ENCODE results near the gene PFN3. TPM values are rescaled to one million over a fixed set of nuclear protein-coding genes. Genes with fewer than 3 reads are reported as not detected.

The PFN3 gene
- total RNA-seq, 1 donor from 2014 or later = not detected

GRCh38 chr5:177388521-177389052 lies 11.9 kb downstream of the PFN3 start:
- no peaks in the 10 kb centered on the region for H3K79me2 ChIP-seq (ENCODE audit: low read depth)
- no peak overlapping the region for H3K9ac ChIP-seq
- Mint-ChIP-seq H3K27ac (peak overlapping the region; percentile 86), H3K9me3 (no peaks in the 10 kb centered on the region), H3K36me3 (no peaks in the 10 kb centered on the region), H3K27me3 (ENCODE audit: insufficient read depth, low read depth) (peaks cover 11% of the 10 kb centered on the region), H3K4me1 (peaks cover 34% of the 10 kb centered on the region), H3K4me3 (no peak overlapping the region)
- H2AFZ ChIP-seq (replicated peaks) = no peak overlapping the region
- no peaks in the 10 kb centered on the region for H3K9me3 ChIP-seq (ENCODE audit: low read depth)
- H3K4me1 ChIP-seq = no peaks in the 10 kb centered on the region
- no peak overlapping the region for H3K4me3 ChIP-seq
- H3K27me3 ChIP-seq = peaks cover 24% of the 10 kb centered on the region
- H3F3A ChIP-seq (ENCODE audit: low read depth) = no peaks in the 10 kb centered on the region
- no peak for TF ChIP-seq CTCF (IDR thresholded peaks at IDR 0.05)
- no peak for TF ChIP-seq EZH2 (IDR thresholded peaks at IDR 0.05)
- no peak for TF ChIP-seq EZH2phosphoT487 (IDR thresholded peaks at IDR 0.05)
- H4K20me1 ChIP-seq (ENCODE audit: low read depth) = no peaks in the 10 kb centered on the region
- H3K27ac ChIP-seq = no peak overlapping the region
- DNase-seq (ENCODE audit: low spot score) = no peak
- no peaks in the 10 kb centered on the region for H3K36me3 ChIP-seq
- H3K4me2 ChIP-seq = no peak overlapping the region

- H3K4me3 Mint-ChIP-seq = no peak overlapping the region
- Histone ChIP-seq H3K27me3 (peaks cover 26% of the 10 kb centered on the region), H3K36me3 (no peaks in the 10 kb centered on the region), H3K9ac (no peak overlapping the region), H3K4me1 (no peaks in the 10 kb centered on the region), H3K27ac (no peak overlapping the region), H3K79me2 (ENCODE audit: low read depth) (no peaks in the 10 kb centered on the region), H3F3A (ENCODE audit: low read depth) (no peaks in the 10 kb centered on the region), H2AFZ (replicated peaks) (no peak overlapping the region), H3K4me3 (no peak overlapping the region), H3K4me2 (no peak overlapping the region), H4K20me1 (ENCODE audit: low read depth) (no peaks in the 10 kb centered on the region), H3K9me3 (ENCODE audit: low read depth) (no peaks in the 10 kb centered on the region)
- H3K27me3 Mint-ChIP-seq (ENCODE audit: insufficient read depth, low read depth) = peaks cover 15% of the 10 kb centered on the region
- peaks cover 35% of the 10 kb centered on the region for H3K4me1 Mint-ChIP-seq
- TF ChIP-seq CTCF (IDR thresholded peaks at IDR 0.05) (no peak), EZH2 (IDR thresholded peaks at IDR 0.05) (no peak), EZH2phosphoT487 (IDR thresholded peaks at IDR 0.05) (no peak)
- no peaks in the 10 kb centered on the region for H3K9me3 Mint-ChIP-seq
- peak overlapping the region; percentile 21 for H3K27ac Mint-ChIP-seq
- no peak for DNase-seq (ENCODE audit: low spot score)
- no peaks in the 10 kb centered on the region for H3K36me3 Mint-ChIP-seq
These were observed 13.1 kb downstream of the PFN3 start for GRCh38 chr5:177387405-177387804.

GRCh38 chr5:177386542-177386941 lies 13.9 kb downstream of the PFN3 start:
- no peaks in the 10 kb centered on the region for H3K36me3 Mint-ChIP-seq
- Histone ChIP-seq H3F3A (ENCODE audit: low read depth) (no peaks in the 10 kb centered on the region), H3K9ac (no peak overlapping the region), H3K36me3 (no peaks in the 10 kb centered on the region), H3K79me2 (ENCODE audit: low read depth) (no peaks in the 10 kb centered on the region), H4K20me1 (ENCODE audit: low read depth) (no peaks in the 10 kb centered on the region), H2AFZ (replicated peaks) (no peak overlapping the region), H3K27ac (no peak overlapping the region), H3K9me3 (ENCODE audit: low read depth) (no peaks in the 10 kb centered on the region), H3K4me3 (no peak overlapping the region), H3K27me3 (peaks cover 26% of the 10 kb centered on the region), H3K4me1 (no peaks in the 10 kb centered on the region), H3K4me2 (no peak overlapping the region)
- H3K4me3 Mint-ChIP-seq = no peak overlapping the region
- peaks cover 18% of the 10 kb centered on the region for H3K27me3 Mint-ChIP-seq (ENCODE audit: insufficient read depth, low read depth)
- DNase-seq (ENCODE audit: low spot score) = no peak
- H3K9me3 Mint-ChIP-seq = no peaks in the 10 kb centered on the region
- TF ChIP-seq EZH2 (IDR thresholded peaks at IDR 0.05) = no peak
- TF ChIP-seq CTCF (IDR thresholded peaks at IDR 0.05) = no peak
- no peak for TF ChIP-seq EZH2phosphoT487 (IDR thresholded peaks at IDR 0.05)
- H3K4me1 Mint-ChIP-seq = peaks cover 35% of the 10 kb centered on the region
- H3K27ac Mint-ChIP-seq = no peak overlapping the region
